HS-27A (cell line): ENCODE results near the gene PRDM7.
"Not testable (repeated sequence)": the region's sequence is repeated elsewhere in the genome, so short reads cannot be mapped to it uniquely, and the experiment has no call there.

Experiments
- DNase-seq: peaks from one replicate; pipeline ENCODE4 v3.0.0-alpha.2; 2012; ENCODE audit warnings: low read depth, missing footprints

PRDM7 gene

GRCh38 chr16:90072442-90073105 lies 4.6 kb downstream of the PRDM7 start:
- DNase-seq: no peak

DNA sequence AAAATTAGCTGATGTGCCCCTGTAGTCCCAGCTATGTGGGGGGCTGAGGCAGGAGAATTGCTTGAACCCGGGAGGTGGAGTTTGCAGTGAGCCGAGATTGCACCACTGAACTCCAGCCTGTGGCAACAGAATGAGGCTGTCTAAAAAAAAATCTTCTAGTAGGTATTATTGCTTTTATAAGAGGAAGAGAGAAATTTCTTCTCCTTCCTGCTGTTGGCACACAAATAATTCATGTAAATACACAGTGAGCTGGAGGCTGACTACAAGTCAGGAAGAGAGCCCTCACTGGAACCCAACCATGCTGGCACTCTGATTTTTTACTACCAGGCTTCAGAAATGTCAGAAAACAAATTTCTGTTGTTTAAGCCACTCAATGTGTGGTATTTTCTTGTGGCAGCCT lies 6.7 kb downstream of the PRDM7 start:
- no peak for DNase-seq

DNA sequence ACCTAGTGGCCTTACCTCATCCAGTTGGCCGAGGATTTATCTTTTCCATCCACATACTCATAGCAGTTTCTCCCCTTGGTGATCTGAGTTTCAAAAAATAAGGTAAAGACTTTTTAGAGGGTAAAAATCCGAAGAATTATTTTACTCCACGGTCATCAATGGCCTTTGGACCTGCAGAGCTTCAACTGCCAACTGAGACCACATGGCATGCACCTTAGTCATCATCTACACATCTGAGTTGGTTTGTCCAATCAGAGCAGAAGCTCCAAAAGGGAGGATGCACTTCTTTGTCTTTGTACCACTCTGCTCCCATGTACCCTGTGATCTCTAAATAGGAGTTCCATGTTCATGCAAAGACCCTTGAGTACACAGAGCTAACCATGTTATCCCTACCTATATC lies 15.7 kb downstream of the PRDM7 start:
- no peak for DNase-seq

GRCh38 chr16:90057738-90058173 lies 19.4 kb downstream of the PRDM7 start:
- no peak for DNase-seq

DNA sequence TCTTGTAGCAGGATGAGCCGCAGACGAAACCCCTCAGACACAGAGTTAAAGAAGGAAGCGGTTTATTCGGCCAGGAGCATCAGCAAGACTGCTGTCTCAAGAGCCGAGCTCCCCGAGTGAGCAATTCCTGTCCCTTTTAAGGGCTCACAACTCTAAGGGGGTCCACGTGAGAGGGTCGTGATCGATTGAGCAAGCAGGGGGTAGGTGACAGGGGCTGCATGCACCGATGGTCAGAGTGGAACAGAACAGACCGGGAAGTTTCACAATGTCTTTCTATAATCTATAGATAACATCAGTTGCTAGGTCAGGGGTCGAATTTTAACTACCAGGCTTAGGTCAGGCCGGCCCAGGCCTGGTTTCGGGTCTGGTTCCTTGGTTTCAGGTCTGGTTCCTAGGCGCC lies 20.6 kb downstream of the PRDM7 start:
- DNase-seq: not testable (repeated sequence)

DNA sequence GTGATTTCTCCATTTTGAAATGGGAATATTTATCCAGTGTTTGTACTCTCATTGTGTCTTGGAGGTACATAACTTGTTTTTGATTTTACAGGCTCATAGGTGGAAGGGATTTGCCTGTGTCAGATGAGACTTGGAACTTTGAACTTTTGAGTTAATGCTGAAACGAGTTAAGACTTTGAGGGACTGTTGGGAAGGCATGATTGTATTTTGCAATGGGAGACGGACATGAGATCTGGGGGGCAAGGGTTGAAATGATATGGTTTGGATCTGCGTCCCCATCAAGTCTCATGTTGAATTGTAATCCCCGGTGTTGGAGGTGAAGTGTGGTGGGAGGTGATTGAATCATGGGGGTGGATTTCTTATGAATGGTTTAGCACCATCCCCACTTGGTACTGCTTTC lies 21.8 kb downstream of the PRDM7 start:
- DNase-seq: no peak

- no peak for DNase-seq
Measured at GRCh38 chr16:90054554-90054953, 22.6 kb downstream of the PRDM7 start.

DNA sequence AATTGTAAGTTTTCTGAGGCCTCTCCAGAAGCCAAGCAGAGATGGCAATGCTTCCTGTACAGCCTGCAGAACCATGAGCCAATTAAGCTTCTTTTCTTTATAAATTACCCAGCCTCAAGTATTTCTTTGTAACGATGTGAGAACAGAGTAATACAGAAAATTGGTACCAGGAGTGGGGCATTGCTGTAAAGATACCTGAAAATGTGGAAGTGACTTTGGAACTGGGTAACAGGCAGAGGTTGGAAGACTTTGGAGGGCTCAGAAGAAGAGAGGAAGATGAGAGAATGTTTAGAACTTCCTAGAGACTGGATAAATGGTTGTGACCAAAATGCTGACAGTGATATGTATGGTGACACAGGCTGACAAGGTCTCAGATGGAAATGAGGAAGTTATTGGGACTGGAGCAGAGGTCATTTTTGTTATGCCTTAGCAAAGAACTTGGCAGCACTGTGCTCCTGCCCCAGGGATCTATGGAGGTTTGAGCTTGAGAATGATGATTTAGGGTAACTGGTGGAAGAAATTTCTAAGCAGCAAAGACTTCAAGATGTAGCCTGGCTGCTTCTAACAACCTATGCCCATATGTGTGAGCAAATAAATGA lies 23.1 kb downstream of the PRDM7 start:
- no peak for DNase-seq

DNA sequence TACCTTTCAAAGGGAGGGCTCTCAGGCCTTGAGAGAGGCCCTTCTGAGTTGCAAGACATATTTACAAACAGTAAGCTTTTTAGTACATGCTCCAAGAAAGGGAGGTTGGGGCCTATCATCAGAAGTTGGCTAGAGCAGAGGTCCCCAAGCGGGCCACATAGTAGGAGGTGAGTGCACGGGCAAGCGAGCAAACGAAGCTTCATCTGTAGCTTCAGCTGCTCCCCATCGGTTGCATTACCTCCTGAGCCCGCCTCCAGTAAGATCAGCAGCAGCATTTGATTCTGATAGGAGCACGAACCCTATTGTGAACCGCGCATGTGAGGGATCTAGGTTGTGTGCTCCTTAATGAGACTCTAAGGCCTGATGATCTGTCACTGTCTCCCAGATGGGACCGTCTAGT lies 26.2 kb downstream of the PRDM7 start:
- no peak for DNase-seq

DNA sequence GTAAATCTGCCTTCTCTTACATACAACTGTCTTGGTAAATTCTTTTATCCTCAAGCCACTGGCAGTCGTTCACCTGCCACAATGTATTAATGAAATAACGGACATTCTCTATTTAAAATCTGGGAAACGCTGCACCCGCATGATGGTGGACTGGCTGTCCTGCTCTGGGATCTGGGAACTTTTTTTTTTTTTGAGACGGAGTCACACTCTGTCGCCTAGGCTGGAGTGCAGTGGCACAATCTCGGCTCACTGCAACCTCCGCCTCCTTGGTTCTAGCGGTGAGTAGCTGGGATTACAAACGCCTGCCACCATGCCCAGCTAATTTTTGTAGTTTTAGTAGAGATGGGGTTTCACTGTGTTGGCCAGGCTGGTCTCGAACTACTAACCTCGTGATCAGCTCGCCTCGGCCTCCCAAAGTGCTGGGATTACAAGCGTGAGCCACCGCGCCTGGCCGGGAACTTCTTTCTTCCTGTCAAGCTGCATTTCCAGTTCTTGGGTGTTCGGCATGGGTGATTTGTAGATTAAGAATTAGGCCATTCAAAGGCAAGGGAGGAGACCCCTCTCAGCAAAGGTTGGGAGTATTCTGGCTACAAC lies 28.3 kb downstream of the PRDM7 start:
- no peak for DNase-seq

DNA sequence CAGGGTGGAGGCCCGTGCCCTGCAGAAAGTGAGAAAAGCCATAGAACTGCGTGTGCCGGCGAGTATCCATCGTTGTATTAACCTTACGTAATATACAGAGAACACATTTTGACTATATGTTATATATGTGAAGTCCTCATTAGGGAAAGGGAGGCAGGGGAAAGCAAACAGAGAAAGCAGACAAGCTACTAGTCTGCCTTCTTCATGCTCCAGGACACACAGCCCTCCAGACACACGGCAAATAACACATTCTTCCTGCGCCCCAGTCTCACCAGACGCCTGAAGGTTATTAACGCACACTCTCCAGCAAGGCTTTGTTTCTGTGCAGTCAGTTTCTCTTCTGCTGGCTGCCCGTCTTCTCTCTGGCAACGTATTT lies 28.8 kb downstream of the PRDM7 start:
- DNase-seq: no peak

GRCh38 chr16:90047714-90048346 lies 29.3 kb downstream of the PRDM7 start:
- no peak for DNase-seq

GRCh38 chr16:90046971-90047713 lies 30.0 kb downstream of the PRDM7 start:
- DNase-seq: no peak

DNA sequence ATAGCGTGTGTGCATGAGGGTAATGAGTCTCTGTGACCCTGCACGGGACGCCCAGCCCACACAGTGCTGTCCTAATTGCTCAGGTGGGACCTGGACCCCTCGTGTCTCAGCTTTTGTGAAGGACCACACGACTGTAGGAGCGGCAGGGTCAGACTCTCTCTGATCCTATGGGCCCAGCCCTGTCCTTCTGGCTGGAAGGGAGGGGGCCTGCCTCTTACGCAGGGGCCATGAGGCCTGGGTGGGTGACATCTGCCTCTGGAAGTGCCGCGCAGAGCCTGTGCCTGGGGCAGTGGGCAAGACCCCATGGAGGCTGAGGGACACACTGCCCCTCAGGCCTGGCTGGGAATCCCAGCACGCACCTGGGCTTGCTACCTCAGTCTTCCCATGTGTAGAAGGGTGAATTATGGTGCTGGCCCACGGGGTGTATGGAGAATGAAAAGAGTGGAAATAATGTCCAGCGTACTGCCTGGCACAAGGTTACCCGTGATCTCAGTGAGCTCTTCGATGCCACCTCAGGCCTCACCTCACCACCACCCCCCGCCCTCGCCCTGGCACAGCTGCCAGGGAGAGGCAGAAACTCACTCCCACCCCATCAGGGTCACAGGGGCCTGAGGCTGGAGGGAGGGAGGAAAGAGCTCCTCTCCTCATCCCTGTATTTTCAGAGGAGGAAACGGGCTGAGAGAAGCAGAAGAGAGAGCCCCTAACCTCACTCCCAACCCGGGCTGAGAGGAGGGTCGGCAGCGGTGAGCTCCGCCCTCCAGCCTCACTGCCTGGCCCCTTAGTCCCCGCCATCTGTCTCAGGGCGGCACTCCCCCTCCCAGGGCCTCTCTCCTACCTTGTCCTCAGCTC lies 30.8 kb downstream of the PRDM7 start:
- DNase-seq: no peak

- no peak for DNase-seq
Measured at GRCh38 chr16:90044111-90044551, 33.0 kb downstream of the PRDM7 start.

DNA sequence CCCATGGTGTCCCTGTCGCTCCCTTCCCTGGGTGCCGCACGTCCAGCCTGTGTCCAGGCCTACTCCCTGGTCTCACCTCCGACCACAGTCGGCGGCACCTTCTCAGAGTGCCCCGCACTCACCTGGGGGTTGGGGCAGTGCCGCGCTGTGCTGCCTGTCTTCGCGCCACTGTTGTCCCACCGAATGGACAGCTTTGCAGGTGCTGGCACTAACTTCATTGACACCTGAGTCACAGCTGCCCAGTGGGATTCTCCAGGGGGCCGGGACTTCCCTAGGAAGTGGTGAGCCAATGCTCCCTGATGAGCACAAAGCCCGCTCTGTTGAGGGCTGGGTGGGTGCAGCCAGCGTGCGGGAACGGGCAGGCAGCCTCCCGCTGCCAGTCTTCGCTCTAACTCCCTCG lies 33.6 kb downstream of the PRDM7 start:
- DNase-seq: no peak

GRCh38 chr16:90042946-90043514 lies 34.1 kb downstream of the PRDM7 start:
- no peak for DNase-seq

GRCh38 chr16:90041896-90042473 lies 35.1 kb downstream of the PRDM7 start:
- DNase-seq: no peak

GRCh38 chr16:90040152-90041023 lies 36.7 kb downstream of the PRDM7 start:
- DNase-seq: no peak

GRCh38 chr16:90037276-90037675 lies 39.9 kb downstream of the PRDM7 start:
- no peak for DNase-seq
